GM10847 (cell line): Measurements from ENCODE around the gene CD248.

Experiments
- POLR2A ChIP-seq: IDR thresholded peaks from 2 replicates; pipeline ENCODE4 v1.6.1; 2011; ENCODE audit not compliant: insufficient read length; ENCODE audit errors: extremely low read depth

Gene CD248

GRCh38 chr11:66323684-66324083, 6.8 kb upstream of the CD248 start:
- no peak for TF ChIP-seq POLR2A

- no peak for TF ChIP-seq POLR2A
Observed at GRCh38 chr11:66322732-66323427, 6.0 kb upstream of the CD248 start.

GRCh38 chr11:66321606-66322005, 4.8 kb upstream of the CD248 start:
- TF ChIP-seq POLR2A, result no peak

- no peak for TF ChIP-seq POLR2A
Observed at GRCh38 chr11:66318600-66318970, 1.7 kb upstream of the CD248 start.

- no peak for TF ChIP-seq POLR2A
Observed at GRCh38 chr11:66317723-66318599, 1.1 kb upstream of the CD248 start.

- peak; percentile 0 for TF ChIP-seq POLR2A
Observed at GRCh38 chr11:66317322-66317722, 478 bp upstream of the CD248 start.

- no peak for TF ChIP-seq POLR2A
Observed at GRCh38 chr11:66315921-66316811, 678 bp downstream of the CD248 start.

GRCh38 chr11:66315498-66315885, 1.4 kb downstream of the CD248 start:
- TF ChIP-seq POLR2A, result no peak

GRCh38 chr11:66314561-66315497, 2.0 kb downstream of the CD248 start:
- TF ChIP-seq POLR2A, result no peak

- no peak for TF ChIP-seq POLR2A
Observed at GRCh38 chr11:66314186-66314501, 2.7 kb downstream of the CD248 start.

- TF ChIP-seq POLR2A, result no peak
Observed at GRCh38 chr11:66313321-66314185, 3.3 kb downstream of the CD248 start.

GRCh38 chr11:66312549-66313320, 4.1 kb downstream of the CD248 start:
- peak; percentile 27 for TF ChIP-seq POLR2A

GRCh38 chr11:66311965-66312548, 4.8 kb downstream of the CD248 start:
- TF ChIP-seq POLR2A, result peak; percentile 21

GRCh38 chr11:66311470-66311964, 5.3 kb downstream of the CD248 start:
- no peak for TF ChIP-seq POLR2A
